ENCODE results near the gene CHD3. TPM values are rescaled to one million over a fixed set of nuclear protein-coding genes. Genes with fewer than 3 reads are reported as not detected.
A peak's percentile ranks its signal among the peaks of the same experiment; 100 is the strongest.

CHD3 gene
- total RNA-seq, 2 donors from 2014 or later, result 53.7 to 69.9 TPM

DNA sequence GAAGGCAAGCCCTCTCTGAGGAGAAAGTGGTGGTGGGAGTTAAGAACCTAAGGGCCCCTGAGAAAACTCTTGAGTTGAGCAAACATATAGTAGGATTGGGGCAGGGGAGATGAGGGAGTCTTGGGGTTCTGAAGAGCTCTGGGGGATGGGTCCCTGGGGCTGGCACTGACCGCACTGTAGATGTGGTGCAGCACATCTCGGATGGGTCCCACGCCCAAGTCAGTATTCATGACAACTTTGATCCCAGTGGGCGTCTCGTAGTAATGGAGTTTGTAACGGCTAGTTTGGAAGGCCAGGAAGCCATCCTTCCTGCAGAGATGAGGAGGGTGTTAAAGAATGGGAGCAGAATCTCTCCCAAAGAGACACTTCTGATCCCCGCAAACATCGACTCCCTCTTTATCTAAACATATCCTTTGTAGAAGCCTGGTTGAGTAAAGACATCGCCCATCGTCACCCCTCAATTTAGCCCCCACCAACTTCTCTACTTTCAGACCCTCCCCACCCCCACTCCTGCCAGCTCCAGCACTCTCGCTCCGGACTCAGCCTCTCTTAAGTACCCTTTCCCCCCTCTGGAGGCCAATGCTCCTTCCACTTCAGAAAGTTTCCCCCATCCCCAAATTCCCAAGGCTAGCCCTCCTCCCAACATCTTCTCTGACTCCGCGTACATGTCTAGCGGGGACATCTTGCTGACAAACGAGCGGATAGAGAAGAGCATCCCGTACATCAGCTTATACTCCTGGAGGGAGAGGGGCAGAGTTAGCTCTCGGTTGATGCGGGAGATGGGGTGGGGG is 42.4 kb downstream of the CHD3 start:
- DNase-seq (no peak), ATAC-seq (no peak)
- Histone ChIP-seq H3K4me1 (peaks cover 24% of the 10 kb centered on the region), H3K4me3 (peak overlapping the region; percentile 47 to 72), H3K9me3 (no peaks in the 10 kb centered on the region), H3K27ac (peak overlapping the region; percentile 16 to 80 (median 56)), H3K36me3 (replicated peaks in 1 of 2; ENCODE audit: insufficient read depth in 1 of 2, low read depth in 2 of 2) (no peaks in the 10 kb centered on the region), H3K27me3 (no peaks in the 10 kb centered on the region)
- intact Hi-C loops (cut with DNase I), result loop anchor here (5.0 kb wide), 1 partner anchor 56 kb away; no protein-coding TSS in a partner anchor
- 36 to 45% methylated on average over 20 of the region's 20 CpGs for WGBS, 2 donors
- TF ChIP-seq, protein P1, sequence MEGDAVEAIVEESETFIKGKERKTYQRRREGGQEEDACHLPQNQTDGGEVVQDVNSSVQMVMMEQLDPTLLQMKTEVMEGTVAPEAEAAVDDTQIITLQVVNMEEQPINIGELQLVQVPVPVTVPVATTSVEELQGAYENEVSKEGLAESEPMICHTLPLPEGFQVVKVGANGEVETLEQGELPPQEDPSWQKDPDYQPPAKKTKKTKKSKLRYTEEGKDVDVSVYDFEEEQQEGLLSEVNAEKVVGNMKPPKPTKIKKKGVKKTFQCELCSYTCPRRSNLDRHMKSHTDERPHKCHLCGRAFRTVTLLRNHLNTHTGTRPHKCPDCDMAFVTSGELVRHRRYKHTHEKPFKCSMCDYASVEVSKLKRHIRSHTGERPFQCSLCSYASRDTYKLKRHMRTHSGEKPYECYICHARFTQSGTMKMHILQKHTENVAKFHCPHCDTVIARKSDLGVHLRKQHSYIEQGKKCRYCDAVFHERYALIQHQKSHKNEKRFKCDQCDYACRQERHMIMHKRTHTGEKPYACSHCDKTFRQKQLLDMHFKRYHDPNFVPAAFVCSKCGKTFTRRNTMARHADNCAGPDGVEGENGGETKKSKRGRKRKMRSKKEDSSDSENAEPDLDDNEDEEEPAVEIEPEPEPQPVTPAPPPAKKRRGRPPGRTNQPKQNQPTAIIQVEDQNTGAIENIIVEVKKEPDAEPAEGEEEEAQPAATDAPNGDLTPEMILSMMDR (IDR thresholded peaks at IDR 0.05), result no peak
- no peak for TF ChIP-seq POLR2A (IDR thresholded peaks at IDR 0.05)

DNA sequence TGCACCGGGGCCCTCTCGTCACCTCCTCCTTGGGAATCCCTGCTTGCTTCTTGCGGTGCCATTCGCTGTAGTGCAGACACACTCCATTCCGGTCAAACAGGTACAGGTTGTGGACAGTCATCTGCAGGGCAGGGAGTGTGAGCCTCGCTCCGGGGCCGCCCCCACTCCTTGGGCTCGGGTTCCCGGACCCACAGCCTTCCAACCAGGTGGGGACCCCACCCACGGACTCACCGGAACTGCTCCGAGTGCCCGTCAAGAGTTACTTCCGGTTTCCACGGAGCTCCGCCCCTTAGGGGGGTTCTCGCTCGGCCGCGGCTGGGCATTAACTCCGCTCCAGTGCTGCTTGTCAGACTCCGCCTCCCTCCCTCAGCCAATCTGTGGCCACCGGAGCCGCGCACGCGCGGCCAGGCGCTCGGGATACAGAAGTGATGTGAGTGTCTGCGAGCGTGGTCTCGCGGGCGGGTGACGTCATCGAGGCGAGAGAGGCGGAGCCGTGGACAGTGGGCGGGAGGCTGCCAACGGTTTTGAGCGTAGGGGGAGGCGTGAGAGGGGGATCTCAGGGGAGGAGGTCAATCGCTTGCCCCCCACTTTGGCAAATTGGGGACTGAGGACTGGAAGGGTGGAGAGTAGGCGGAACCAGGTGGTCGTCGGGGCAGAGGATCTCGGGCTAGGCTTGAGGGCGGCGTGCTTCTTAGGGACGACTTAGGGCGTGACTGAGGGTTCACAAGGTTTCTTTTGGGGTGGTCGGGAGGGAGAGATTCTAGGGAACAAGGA is 43.3 kb downstream of the CHD3 start, which contains the start of the genes CNTROB and TRAPPC1:
TSS of gene CNTROB (plus strand) at position 498 of the 774 bp plus-strand sequence. CDS start 874 bp downstream, outside the sequence.
TSS of gene TRAPPC1 (minus strand) at position 238 of the 774 bp plus-strand sequence. CDS start at position 121, 117 bp downstream.
- peaks cover 24% of the 10 kb centered on the region for H3K4me1 ChIP-seq
- WGBS, 2 donors, result 0% methylated on average over 13 to 52 of the region's 55 CpGs
- no peaks in the 10 kb centered on the region for H3K27me3 ChIP-seq
- H3K27ac ChIP-seq, result peak within 1 kb of the TSS; percentile 43 to 80 (median 56)
- H3K4me3 ChIP-seq, result peak within 1 kb of the TSS; percentile 47 to 72
- peaks cover 0 to 1% of the 10 kb centered on the region in 2 donors for H3K36me3 ChIP-seq (replicated peaks in 1 of 2; ENCODE audit: insufficient read depth in 1 of 2, low read depth in 2 of 2)
- H3K9me3 ChIP-seq, result no peaks in the 10 kb centered on the region
- ATAC-seq, result peak; percentile 99
- intact Hi-C loops (cut with DNase I), result loop anchor here (5.0 kb wide), 1 partner anchor 55 kb away; no protein-coding TSS in a partner anchor
- TF ChIP-seq POLR2A (IDR thresholded peaks at IDR 0.05), result peak; percentile 27 to 82 (median 68)
- TF ChIP-seq, protein P1 (IDR thresholded peaks at IDR 0.05), result peak in 1 of 7 experiments; percentile 14
- peak; percentile 99 to 100 (median 100) for DNase-seq

DNA sequence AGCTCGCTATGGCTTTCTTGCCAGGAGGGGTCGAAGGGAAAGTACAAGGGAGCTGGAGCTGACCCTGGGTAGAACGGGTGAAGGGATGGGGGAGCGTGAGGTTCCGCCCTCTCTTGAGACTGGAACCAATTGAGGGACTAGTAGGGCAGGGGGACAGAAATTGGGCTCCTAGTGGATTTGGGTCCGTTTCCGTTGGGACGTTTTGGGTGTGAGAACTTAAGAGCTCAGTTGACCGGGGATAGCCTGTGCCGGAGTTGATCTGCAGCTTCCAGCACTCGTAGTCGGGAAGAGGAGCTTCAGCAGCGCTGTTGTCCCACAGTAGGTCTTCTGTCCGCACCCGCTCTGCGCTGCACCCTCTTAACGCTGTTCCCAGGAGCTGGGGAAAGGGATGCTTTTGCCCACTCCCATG is 43.9 kb downstream of the CHD3 start:
- H3K4me3 ChIP-seq, result peak overlapping the region; percentile 47 to 59
- ATAC-seq (peak; percentile 11), DNase-seq (peak in 2 of 4 donors; percentile 30 to 37)
- H3K4me1 ChIP-seq, result peaks cover 24% of the 10 kb centered on the region
- no peaks in the 10 kb centered on the region for H3K9me3 ChIP-seq
- no peaks in the 10 kb centered on the region for H3K27me3 ChIP-seq
- no peak for TF ChIP-seq POLR2A (IDR thresholded peaks at IDR 0.05)
- TF ChIP-seq, protein P1 (IDR thresholded peaks at IDR 0.05), result no peak
- 0 to 1% methylated on average over 16 to 17 of the region's 17 CpGs for WGBS, 2 donors
- H3K36me3 ChIP-seq (replicated peaks in 1 of 2; ENCODE audit: insufficient read depth in 1 of 2, low read depth in 2 of 2), result peaks cover 0 to 1% of the 10 kb centered on the region in 2 donors
- peak overlapping the region in 3 of 4 donors; percentile 43 to 80 (median 60) for H3K27ac ChIP-seq
- intact Hi-C loops (cut with DNase I), result loop anchor here (5.0 kb wide), 1 partner anchor 55 kb away; no protein-coding TSS in a partner anchor

DNA sequence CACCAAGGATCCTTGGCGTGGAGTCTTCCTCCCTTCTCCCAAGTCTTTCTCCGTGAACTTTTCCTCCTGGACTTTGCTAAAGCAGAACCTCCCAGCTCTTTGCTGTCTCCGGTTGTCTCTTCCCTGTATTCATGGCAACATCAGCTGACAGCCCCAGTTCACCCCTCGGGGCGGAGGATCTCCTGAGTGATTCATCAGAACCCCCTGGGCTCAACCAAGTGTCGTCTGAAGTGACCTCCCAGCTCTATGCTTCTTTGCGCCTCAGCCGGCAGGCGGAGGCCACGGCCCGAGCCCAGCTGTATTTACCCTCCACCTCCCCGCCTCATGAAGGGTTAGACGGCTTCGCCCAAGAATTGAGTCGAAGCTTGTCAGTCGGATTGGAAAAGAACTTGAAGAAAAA is 44.4 kb downstream of the CHD3 start:
- WGBS, 2 donors, result 8 to 10% methylated on average over 16 of the region's 16 CpGs
- DNase-seq (peak in 3 of 4 donors; percentile 31 to 51 (median 40)), ATAC-seq (no peak)
- Histone ChIP-seq H3K36me3 (replicated peaks in 1 of 2; ENCODE audit: insufficient read depth in 1 of 2, low read depth in 2 of 2) (peaks cover 0 to 1% of the 10 kb centered on the region in 2 donors), H3K9me3 (no peaks in the 10 kb centered on the region), H3K4me3 (peak overlapping the region in 1 of 2 donors; percentile 1), H3K27ac (peak overlapping the region in 1 of 4 donors; percentile 60), H3K27me3 (no peaks in the 10 kb centered on the region), H3K4me1 (peaks cover 24% of the 10 kb centered on the region)
- TF ChIP-seq, protein P1 (IDR thresholded peaks at IDR 0.05), result peak in 3 of 7 experiments; percentile 7 to 10 (median 7)
- TF ChIP-seq POLR2A (IDR thresholded peaks at IDR 0.05), result no peak
- intact Hi-C loops (cut with DNase I), result loop anchor here (5.0 kb wide), 1 partner anchor 54 kb away; no protein-coding TSS in a partner anchor
